Peyer's patch (tissue), 4 donors: Measurements from ENCODE around the gene LRBA.

ENCODE experiments used
- CTCF ChIP-seq, 6 experiments: fragments of 450-650 bp in 4 of 6; fragments of 200-600 bp in 2 of 6; sonication (generic) in 1 of 6; IDR thresholded peaks; one replicate each; pipeline ENCODE4 v1.5.1; 2017 to 2019; ENCODE audit warnings: antibody characterized with exemption in 6 of 6, mild to moderate bottlenecking in 3 of 6, moderate library complexity in 1 of 6
- POLR2A ChIP-seq, 2 donors: fragments of 450-650 bp; IDR thresholded peaks; one replicate each; pipeline ENCODE4 v1.5.1; 2017; ENCODE audit warnings: antibody characterized with exemption in 2 of 2, mild to moderate bottlenecking in 2 of 2, moderate library complexity in 2 of 2

- TF ChIP-seq CTCF (IDR thresholded peaks at IDR 0.05) (no peak), POLR2A (IDR thresholded peaks at IDR 0.05) (no peak)
Observed at GRCh38 chr4:150581056-150581605, 434.0 kb downstream of the LRBA start.
